HG02798 (cell line): Measurements from ENCODE around the gene RARS2.

Source experiments
- ATAC-seq: cut with Tn5 transposase; IDR thresholded peaks from one replicate; pipeline ENCODE4 v1.9.1; 2021; ENCODE audit warnings: mild to moderate bottlenecking; ENCODE audit not compliant: unreplicated experiment, poor library complexity

Gene RARS2

DNA sequence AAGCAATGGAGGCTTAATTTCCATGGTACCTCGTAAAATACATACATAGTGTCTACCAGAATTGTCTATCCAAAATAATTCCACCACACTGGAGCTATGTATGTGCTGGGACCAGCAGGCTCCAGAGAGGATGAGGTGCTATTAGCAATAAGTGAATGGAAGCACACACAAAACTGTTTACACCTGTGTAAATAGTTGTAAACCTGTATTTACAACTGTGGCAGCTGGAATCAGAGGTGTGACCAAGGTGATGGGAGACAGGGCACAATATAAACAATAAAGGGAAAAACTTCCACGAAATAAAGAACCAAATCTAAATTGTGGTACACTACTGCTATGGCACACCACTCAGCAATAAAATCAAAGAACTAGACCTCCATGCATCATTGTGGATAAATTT lies 14.4 kb downstream of the RARS2 start:
- ATAC-seq = no peak

GRCh38 chr6:87574237-87574804 lies 15.5 kb downstream of the RARS2 start:
- ATAC-seq = no peak

DNA sequence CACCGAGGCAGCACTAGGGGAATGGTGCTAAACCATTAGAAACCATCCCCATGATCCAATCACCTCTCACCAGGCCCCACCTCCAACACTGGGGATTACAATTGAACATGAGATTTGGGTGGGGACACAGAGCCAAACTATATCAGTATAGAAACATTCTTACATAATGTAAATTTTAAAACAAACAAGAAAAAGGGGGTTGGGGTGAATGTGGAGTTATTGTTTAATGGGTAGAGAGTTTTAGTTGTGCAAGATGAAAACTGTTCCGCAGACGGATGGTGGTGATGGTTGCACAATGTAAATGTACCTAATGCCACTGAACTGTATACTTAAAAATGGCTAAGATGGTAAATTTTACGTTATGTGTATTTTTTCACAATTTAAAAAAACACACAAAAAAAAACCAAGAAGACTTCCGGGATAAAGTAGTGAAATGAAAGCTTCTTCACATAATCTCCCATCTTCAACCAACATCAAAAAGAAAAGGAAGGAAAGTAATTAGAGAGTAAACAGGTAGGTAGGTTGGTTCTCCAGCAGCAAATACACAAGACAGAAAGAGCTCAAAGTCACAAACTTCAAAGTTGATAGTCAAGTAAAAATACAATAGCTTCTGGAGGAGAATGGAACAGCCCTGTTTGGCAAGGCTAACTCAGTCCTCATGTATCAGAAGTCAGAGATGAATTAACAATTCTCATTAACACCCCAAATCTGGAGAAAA lies 16.3 kb downstream of the RARS2 start:
- no peak for ATAC-seq

DNA sequence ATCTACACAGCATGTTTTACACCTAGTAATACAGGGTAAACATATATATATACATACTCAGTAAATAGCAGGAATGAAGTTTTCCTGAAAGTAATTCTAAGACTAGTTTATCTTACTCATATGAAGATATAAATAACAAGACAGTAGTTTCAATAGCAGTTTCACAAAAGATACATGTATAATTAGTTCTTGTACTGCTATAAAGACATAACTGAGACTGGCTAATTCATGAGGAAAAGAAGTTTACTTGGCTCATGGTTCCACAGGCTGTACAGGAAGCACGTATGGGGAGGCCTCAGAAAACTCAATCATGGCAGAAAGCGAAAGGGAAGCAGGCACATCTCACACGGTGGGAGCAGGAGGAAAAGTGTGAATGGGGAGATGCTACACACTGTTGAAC lies 16.9 kb downstream of the RARS2 start:
- no peak for ATAC-seq

- ATAC-seq = no peak
Measured at GRCh38 chr6:87572021-87572420, 17.8 kb downstream of the RARS2 start.

GRCh38 chr6:87561017-87561416 lies 28.8 kb downstream of the RARS2 start:
- ATAC-seq = no peak

DNA sequence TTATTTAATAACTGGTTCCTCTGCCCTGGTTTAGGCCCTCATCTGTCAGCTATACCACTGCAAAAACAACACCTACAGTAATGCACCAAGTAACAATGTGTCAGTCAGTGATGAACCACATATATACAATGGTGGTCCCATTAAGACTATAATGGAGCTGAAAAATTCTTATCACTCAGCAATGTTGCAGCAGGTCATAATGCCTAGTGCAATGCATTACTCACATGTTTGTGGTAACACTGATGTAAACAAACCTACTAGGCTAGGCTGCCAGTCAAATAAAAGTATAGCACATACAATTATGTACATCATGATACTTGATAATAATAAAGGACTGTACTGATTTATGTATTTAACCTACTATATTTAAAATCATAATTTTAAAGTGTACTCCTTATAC lies 31.3 kb downstream of the RARS2 start:
- no peak for ATAC-seq

DNA sequence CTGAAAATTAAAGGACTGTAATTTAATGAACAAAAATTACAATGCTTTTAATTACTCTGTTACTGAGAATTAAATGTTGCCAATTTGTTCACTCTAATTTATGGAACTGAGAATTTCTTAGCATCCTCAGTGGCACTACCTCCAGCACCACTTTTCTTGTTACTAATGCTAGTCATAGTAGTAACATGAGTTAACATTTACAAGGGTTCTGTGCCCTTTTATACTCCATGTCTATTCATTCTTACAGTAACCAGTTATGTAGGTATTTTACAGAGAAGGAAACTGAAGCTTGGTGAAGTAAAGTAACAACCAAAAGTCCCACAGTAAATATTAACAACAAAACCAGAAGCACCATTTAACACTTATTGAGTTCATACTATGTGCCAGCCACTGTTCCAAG lies 34.3 kb downstream of the RARS2 start:
- ATAC-seq = no peak

DNA sequence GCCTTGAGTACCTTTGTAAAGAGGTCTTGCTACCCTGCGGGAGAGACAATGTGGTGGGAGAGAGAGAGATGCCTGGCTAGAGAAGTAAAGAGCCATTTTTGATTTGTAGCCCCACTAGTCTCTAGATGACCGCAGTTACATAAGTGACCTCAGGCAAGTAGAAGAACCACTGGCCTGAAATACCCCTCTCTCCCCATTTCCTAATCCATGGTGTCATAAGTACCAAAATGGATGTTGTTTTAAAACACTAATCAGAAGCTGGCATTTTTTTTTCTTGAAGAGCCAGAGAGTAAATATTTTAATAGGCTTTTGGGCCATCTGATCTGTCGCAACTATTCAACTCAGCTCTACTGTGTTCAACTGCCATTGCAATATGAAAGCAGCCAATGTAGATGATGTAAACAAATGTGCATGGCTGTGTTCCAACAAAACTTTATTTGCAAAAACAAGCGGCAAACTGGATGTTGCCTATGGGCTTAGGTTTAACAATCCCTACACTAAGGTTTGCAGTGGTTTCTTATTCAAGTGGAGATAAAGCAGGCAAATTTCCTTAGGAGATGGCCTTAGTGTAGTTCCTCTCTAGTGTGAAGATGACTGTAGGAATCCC lies 36.5 kb downstream of the RARS2 start:
- ATAC-seq = no peak

- ATAC-seq = no peak
Measured at GRCh38 chr6:87551799-87552198, 38.0 kb downstream of the RARS2 start.

GRCh38 chr6:87544474-87544735 lies 45.4 kb downstream of the RARS2 start:
- no peak for ATAC-seq

DNA sequence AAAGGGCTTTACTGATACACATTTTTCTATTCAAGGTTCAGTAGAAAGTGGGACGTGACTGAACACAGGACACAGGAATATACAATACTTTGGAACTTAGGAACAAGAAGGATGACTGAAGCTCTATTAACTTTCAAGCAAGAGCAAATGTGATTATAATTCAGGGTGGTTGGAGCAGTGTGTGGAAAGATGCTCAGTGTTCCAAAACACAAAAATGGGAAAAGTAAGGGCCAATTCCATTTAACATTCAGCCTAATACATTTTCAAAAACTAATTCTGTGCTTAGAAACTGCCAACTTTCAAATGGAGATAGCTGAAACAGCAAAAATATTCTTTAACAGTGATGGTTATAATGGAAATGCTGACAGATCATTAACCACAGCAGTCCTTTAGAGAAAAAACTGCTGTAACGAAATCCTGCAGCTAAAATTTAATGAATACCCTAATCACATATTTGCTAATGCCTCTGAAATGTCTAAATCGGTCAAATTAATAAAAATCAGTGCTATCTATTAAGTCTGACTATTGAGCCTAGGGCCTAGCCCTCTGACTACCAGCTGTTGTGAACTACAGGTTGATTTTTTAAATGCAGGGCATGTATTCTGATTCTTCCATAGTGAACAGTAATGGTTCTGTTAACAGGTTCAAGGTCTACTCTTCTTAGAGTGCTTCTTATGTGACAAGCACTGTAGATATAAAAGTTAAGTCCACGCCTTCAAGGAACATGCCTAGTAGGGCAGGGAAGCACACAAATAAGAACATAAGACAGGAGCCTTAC lies 45.9 kb downstream of the RARS2 start:
- ATAC-seq = no peak

GRCh38 chr6:87541744-87542143 lies 48.0 kb downstream of the RARS2 start:
- no peak for ATAC-seq

DNA sequence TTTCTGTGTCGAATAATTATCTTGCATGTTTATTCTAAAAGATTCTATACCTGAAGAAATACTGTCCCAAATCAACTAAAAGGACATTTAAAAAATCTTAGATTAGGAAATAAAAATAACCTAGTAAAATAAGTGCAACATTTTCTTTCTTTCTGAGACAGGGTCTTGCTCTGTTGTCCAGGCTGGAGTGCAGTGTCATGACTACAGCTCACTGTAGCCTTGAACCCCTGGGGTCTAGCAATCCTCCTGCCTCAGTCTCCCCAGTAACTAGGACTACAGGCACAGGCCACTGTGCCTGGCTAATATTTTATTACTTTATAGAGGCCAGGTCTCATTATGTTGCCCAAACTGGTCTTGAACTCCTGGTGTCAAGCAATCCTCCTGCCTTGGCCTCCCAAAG lies 48.7 kb downstream of the RARS2 start:
- ATAC-seq = no peak

DNA sequence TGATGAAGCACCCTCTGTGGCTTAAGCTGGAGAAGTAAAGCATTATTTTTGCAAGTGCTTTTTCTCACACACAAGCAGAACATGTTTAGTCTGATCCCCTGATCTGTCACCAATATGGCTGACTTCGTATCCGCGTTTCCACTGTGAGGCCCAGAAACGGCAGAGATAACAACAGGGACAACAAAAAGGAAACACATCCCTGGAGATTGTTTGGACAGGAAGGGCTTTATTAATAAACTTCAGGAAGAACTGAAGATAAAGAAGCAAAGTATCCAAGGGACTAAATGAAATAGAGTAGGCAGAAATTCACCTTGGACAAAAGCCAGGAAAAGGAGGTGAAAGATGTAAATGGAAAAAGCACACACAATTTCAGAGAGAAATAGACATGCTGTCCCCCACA lies 49.2 kb downstream of the RARS2 start:
- ATAC-seq = no peak

DNA sequence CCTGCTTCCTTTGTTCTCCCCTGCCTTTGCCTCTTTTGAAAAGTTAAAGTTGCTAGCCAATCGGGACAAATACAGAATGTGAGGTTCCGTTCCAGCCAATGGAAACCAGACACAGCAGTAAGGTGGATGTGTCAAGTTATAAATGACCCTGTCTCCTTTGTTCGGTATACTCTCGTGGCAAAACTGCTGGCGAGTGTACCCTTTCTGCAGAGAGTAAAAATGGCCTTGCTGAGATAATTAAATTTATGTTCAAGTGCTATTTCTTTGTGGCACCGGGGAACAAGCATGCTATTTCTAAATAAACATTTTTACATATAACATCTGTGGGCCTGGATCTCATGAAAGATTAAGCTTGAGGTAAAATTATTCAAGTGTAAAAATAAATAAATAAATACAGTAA lies 50.2 kb downstream of the RARS2 start:
- ATAC-seq = no peak

GRCh38 chr6:87538510-87539260 lies 51.1 kb downstream of the RARS2 start:
- no peak for ATAC-seq

DNA sequence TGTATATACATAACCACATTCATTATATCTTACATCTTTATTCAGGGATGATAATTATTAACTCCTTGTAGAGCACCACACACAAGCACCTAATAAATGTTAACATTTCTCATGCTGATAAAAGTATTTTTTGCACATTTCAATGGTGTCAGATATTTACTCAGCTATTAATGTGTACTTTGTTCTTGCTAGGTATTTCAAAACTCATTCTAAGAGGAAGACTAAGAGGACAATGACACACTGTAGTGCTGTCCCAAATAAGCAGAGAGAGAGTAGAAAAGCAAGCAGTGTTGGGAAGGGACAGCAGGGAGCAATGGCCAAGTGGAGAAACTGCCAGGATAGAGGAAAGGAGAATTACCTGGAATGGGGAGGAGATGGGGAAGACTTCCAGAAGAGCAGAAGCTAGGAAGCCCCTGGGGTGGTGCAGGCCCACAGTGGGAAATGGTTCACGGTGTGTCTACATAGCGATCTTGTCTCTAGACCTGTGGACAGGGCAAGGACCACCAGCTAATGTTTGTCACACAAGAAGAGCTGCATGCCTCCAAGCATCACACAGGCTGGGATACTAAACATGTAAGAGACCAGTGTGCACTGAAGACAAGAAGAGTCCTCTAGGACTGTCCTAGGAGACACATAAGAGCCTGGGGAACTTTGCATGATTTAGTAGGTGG lies 55.3 kb downstream of the RARS2 start:
- no peak for ATAC-seq

DNA sequence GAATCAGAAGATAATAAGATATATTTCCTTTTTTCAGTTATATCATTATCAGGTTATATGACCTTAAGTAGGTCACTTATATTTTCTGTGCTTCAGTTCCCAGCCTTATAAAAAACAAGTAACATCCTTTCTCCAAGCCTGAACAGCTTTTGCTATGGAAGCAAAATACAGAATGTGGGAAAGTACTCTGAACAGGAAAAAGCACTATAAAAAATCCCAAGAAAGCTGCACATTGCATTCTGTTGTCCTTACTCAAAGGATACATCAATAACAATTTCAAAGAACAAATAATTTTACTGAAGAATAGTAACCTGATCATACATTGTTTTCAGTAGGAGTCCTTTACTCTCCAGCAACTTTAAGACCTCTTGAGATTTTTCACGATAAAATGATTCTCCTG lies 60.6 kb downstream of the RARS2 start:
- no peak for ATAC-seq

DNA sequence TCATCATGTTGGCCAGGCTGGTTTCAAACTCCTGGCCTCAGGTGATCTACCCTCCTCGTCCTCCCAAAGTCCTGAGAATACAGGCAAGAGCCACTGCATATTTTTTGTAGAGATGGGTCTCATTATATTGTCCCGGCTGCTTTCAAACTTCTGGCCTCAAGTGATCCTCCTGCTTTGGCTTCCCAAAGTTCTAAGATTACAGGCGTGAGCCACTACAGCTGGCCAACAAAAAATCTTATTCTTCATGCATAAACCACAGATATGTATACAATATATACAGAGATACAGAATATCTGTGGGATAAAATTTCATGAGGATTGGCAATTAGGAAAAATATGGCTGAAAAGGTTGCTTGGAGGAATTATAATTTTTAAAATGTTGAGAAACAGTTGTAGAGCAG lies 67.1 kb downstream of the RARS2 start:
- no peak for ATAC-seq
